Thoracic aorta (tissue), 2 donors: ENCODE measurements around the gene KCP. TPM values are rescaled to one million over a fixed set of nuclear protein-coding genes. Genes with fewer than 3 reads are reported as not detected.

Experiments used
- ATAC-seq: fragments of 150-250 bp; one replicate; pipeline ENCODE4 v1.8.0; 2017; ENCODE audit warnings: low read depth; ENCODE audit not compliant: insufficient number of reproducible peaks, low FRiP score
- DNase-seq: peaks from one replicate; pipeline ENCODE4 v3.0.0-alpha.2; 2020; ENCODE audit warnings: low spot score
- H3K27ac ChIP-seq, 2 donors: fragments of 200-600 bp; sonication (generic); 1 replicate in 1 of 2; 2 replicates in 1 of 2; pipeline ENCODE4 v1.5.1; 2016; ENCODE audit warnings: mild to moderate bottlenecking in 2 of 2, moderate library complexity in 2 of 2
- H3K27me3 ChIP-seq: fragments of 200-600 bp; sonication (generic); replicated peaks from 2 replicates; pipeline ENCODE4 v1.6.0; 2016; ENCODE audit warnings: mild to moderate bottlenecking; ENCODE audit not compliant: insufficient read depth
- H3K36me3 ChIP-seq: fragments of 200-600 bp; sonication (generic); one replicate; pipeline ENCODE4 v1.5.1; 2016
- H3K4me1 ChIP-seq, 2 donors: fragments of 200-600 bp; sonication (generic); 1 replicate in 1 of 2; 2 replicates in 1 of 2; pipeline versions ENCODE4 v1.5.1 to v1.6.0; 2016; ENCODE audit warnings: low read depth in 2 of 2, mild to moderate bottlenecking in 1 of 2; ENCODE audit not compliant: control insufficient read depth in 1 of 2
- H3K4me3 ChIP-seq: fragments of 200-600 bp; sonication (generic); 2 replicates; pipeline ENCODE4 v1.5.1; 2016; ENCODE audit warnings: mild to moderate bottlenecking
- H3K9me3 ChIP-seq: fragments of 200-600 bp; sonication (generic); 2 replicates; pipeline ENCODE4 v1.5.1; 2016
- CTCF ChIP-seq: fragments of 200-600 bp; sonication (generic); IDR thresholded peaks from one replicate; pipeline ENCODE4 v1.5.1; 2019; ENCODE audit warnings: antibody characterized with exemption
- total RNA-seq, 2 donors: library from RNA; depleted of rRNA; stranded (reverse); fragments of >200 nt; gene quantifications; one replicate each; pipeline versions ENCODE4 v1.1.0 to v1.2.3, GENCODE V29; 2016

The KCP gene
- total RNA-seq, 2 donors from 2014 or later, result 0.81 to 2.0 TPM

- DNase-seq, result no peak
- H3K27ac ChIP-seq, result no peak overlapping the region
Observed at GRCh38 chr7:128906766-128907559, 3.5 kb downstream of the KCP start.

GRCh38 chr7:128906001-128906765 lies 4.3 kb downstream of the KCP start:
- Histone ChIP-seq H3K4me3 (no peak overlapping the region), H3K4me1 (peaks cover 0 to 13% of the 10 kb centered on the region in 2 donors), H3K27ac (no peak overlapping the region), H3K36me3 (no peaks in the 10 kb centered on the region), H3K27me3 (no peaks in the 10 kb centered on the region), H3K9me3 (no peaks in the 10 kb centered on the region)
- TF ChIP-seq CTCF, result no peak
- ATAC-seq (no peak), DNase-seq (no peak)

More at GRCh38 chr7:128906766-128907559, 3.5 kb downstream of the KCP start:
- no peak overlapping the region for H3K4me3 ChIP-seq
- no peaks in the 10 kb centered on the region for H3K27me3 ChIP-seq
- no peaks in the 10 kb centered on the region for H3K9me3 ChIP-seq
- H3K36me3 ChIP-seq, result no peaks in the 10 kb centered on the region
- TF ChIP-seq CTCF, result no peak
- H3K4me1 ChIP-seq, result peaks cover 0 to 13% of the 10 kb centered on the region in 2 donors
- no peak for ATAC-seq

- Histone ChIP-seq H3K4me1 (peaks cover 0 to 5% of the 10 kb centered on the region in 2 donors), H3K27ac (no peak overlapping the region), H3K9me3 (no peaks in the 10 kb centered on the region), H3K4me3 (no peak overlapping the region), H3K36me3 (no peaks in the 10 kb centered on the region), H3K27me3 (no peaks in the 10 kb centered on the region)
- peak; percentile 45 for TF ChIP-seq CTCF
- ATAC-seq (no peak), DNase-seq (no peak)
Observed at GRCh38 chr7:128904381-128905197, 5.9 kb downstream of the KCP start.

GRCh38 chr7:128903621-128904361 lies 6.7 kb downstream of the KCP start:
- Histone ChIP-seq H3K4me3 (no peak overlapping the region), H3K27ac (no peak overlapping the region), H3K36me3 (no peaks in the 10 kb centered on the region), H3K9me3 (no peaks in the 10 kb centered on the region), H3K27me3 (no peaks in the 10 kb centered on the region), H3K4me1 (no peaks in the 10 kb centered on the region)
- no peak for TF ChIP-seq CTCF
- DNase-seq (no peak), ATAC-seq (no peak)
